IgD-negative memory B cell (primary cell): Measurements from ENCODE around the gene IGFLR1. TPM values are rescaled to one million over a fixed set of nuclear protein-coding genes. Genes with fewer than 3 reads are reported as not detected.
"Not testable (repeated sequence)": the region's sequence is repeated elsewhere in the genome, so short reads cannot be mapped to it uniquely, and the experiment has no call there.

Experiments
- H3K27ac Mint-ChIP-seq, 3 donors: one replicate each; pipeline ENCODE4 v1.8.0; 2020 to 2022; ENCODE audit warnings: mild to moderate bottlenecking in 3 of 3, mixed read lengths in 3 of 3, moderate library complexity in 1 of 3
- H3K27me3 Mint-ChIP-seq: one replicate; pipeline ENCODE4 v1.8.0; 2021; ENCODE audit warnings: mixed read lengths
- H3K36me3 Mint-ChIP-seq: one replicate; pipeline ENCODE4 v1.8.0; 2020; ENCODE audit warnings: mild to moderate bottlenecking, mixed read lengths
- H3K4me1 Mint-ChIP-seq, 3 donors: one replicate each; pipeline ENCODE4 v1.8.0; 2020 to 2022; ENCODE audit warnings: mixed read lengths in 3 of 3, mild to moderate bottlenecking in 1 of 3
- H3K4me3 Mint-ChIP-seq, 4 donors: one replicate each; pipeline ENCODE4 v1.8.0; 2020 to 2022; ENCODE audit warnings: mild to moderate bottlenecking in 4 of 4, mixed read lengths in 4 of 4, moderate library complexity in 3 of 4
- H3K9me3 Mint-ChIP-seq, 3 donors: one replicate each; pipeline ENCODE4 v1.8.0; 2020 to 2021; ENCODE audit warnings: mixed read lengths in 3 of 3, mild to moderate bottlenecking in 1 of 3
- polyA plus RNA-seq: library from polyadenylated mRNA; unstranded; fragments of 300-500 nt; fragmentation: Illumina TruSeq; gene quantifications from one replicate; pipeline ENCODE4 v1.2.3, GENCODE V29; 2021

IGFLR1 gene
- polyA plus RNA-seq, 1 donor from 2014 or later: 140 TPM

DNA sequence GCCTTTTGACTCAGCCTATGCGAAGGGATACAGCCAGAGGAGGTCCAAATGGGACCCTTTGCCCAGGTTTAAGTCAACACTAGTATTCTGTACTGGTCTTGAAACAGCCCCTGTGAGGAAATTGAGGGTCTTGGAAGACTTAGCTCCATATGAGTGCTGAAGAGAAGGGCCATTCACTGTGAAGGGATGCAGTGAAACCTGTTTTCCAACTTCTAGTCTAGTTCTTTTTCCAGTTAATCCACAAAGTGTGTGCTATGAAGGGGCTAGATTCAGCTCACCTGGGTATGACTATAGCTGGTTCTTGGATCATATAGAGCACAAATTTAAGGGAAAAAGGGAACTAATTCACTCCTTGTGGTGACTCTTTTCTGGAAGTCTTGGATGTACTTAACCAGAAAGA is 33.9 kb downstream of the IGFLR1 start:
- H3K4me1 Mint-ChIP-seq: peaks cover 18 to 26% (median 24%) of the 10 kb centered on the region in 3 donors
- no peaks in the 10 kb centered on the region for H3K36me3 Mint-ChIP-seq
- no peak overlapping the region for H3K4me3 Mint-ChIP-seq

DNA sequence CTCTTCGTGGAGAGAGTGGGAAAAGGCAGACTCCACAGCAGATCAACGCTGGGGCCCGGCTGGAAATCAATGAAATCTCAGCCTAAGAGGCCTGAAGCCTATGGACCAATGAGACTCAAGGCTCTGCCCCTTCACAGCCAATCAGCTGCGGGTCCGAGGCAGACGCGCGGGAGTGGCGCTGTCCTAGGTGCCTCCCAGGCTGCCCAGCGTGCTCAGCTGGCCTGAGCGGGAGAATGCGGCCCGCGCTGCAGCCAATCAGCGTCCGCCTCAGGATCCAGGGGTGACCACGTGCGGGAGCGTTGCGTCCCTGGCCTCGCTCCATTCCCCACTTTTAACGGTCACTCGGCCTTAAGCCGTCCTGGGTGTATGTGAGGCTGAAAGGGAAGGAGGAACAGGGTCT is 38.0 kb downstream of the IGFLR1 start, which contains the start of gene ZBTB32:
TSS of gene ZBTB32 (plus strand) at position 341 of the 400 bp plus-strand sequence. CDS start 10,069 bp downstream, outside the sequence.
- H3K4me3 Mint-ChIP-seq: peak within 1 kb of the TSS in 2 of 4 donors; percentile 55 to 64
- H3K27me3 Mint-ChIP-seq: no peaks in the 10 kb centered on the region
- H3K36me3 Mint-ChIP-seq: no peaks in the 10 kb centered on the region
- peak within 1 kb of the TSS in 1 of 3 donors; percentile 57 for H3K27ac Mint-ChIP-seq
- H3K9me3 Mint-ChIP-seq: no peaks in the 10 kb centered on the region
- H3K4me1 Mint-ChIP-seq: peaks cover 4 to 6% (median 5%) of the 10 kb centered on the region in 3 donors

More for the DNA sequence above, 33.9 kb downstream of the IGFLR1 start:
- Mint-ChIP-seq H3K27me3 (no peaks in the 10 kb centered on the region), H3K27ac (no peak overlapping the region), H3K9me3 (no peaks in the 10 kb centered on the region)

DNA sequence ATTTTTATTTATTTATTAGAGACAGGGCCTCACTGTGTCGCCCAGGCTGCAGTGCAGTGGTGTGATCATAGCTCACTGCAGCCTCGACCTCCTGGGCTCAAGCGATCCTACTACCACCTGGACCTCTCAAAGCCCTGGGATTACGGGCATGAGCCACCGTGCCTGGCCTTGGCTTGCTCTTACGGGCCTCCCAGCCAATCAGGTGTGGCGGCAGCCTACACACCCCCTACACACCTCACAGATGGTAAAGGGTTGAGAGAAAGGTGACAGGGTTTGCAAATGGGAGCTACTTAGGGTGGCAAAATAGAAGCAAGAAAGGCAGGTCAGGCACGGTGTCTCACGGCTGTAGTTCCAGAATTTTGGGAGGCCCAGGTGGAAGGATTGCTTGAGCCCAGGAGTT is 38.9 kb downstream of the IGFLR1 start:
- Mint-ChIP-seq H3K9me3 (no peaks in the 10 kb centered on the region), H3K4me1 (peaks cover 4 to 6% (median 5%) of the 10 kb centered on the region in 3 donors), H3K27me3 (no peaks in the 10 kb centered on the region), H3K36me3 (no peaks in the 10 kb centered on the region), H3K4me3 (peak overlapping the region in 3 of 4 donors; percentile 90 to 99 (median 93)), H3K27ac (peak overlapping the region in 1 of 3 donors; percentile 57)

DNA sequence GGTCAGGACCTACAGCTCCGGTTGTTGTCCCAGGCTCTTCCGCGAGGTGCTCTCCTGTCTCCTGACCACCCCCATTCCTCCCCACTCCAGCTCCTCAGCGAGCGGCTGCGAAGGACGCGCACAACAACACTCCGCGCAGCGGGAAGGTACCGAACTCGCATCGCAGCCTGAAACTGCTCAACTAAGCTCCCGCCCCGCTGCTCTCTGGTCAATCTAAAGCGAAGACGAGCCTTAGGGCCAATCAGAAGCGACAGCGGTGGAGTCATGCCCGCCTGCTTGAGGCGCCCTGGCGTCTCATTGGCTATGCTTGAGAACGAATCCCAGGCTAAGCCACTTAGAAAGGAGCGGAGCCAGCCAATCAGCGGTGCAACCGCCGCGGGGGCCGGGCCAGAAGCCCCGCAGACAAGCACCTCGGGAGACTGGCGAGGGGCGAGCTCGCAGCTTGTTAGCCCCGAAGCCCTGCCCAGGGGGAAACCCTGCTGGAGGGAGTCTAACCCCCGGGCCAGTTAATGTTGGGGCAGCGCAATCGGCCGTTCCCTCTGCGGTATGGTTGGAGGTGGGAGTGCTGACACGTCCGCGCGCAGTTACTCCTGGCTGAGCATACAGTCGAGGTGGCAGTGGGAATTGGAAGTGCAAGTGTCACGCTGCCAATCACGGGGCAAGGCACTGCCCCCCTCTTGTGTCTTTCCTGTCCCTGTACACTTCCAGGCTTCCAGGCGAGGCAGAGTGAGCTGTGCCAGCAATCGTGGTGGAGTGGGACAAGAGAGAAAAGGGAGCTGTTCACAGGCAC is 39.8 kb downstream of the IGFLR1 start:
- no peaks in the 10 kb centered on the region for H3K9me3 Mint-ChIP-seq
- no peaks in the 10 kb centered on the region for H3K36me3 Mint-ChIP-seq
- H3K4me1 Mint-ChIP-seq: peaks cover 4 to 6% (median 5%) of the 10 kb centered on the region in 3 donors
- peak overlapping the region; percentile 90 to 99 (median 96) for H3K4me3 Mint-ChIP-seq
- no peaks in the 10 kb centered on the region for H3K27me3 Mint-ChIP-seq
- H3K27ac Mint-ChIP-seq: peak overlapping the region; percentile 57 to 92 (median 69)

DNA sequence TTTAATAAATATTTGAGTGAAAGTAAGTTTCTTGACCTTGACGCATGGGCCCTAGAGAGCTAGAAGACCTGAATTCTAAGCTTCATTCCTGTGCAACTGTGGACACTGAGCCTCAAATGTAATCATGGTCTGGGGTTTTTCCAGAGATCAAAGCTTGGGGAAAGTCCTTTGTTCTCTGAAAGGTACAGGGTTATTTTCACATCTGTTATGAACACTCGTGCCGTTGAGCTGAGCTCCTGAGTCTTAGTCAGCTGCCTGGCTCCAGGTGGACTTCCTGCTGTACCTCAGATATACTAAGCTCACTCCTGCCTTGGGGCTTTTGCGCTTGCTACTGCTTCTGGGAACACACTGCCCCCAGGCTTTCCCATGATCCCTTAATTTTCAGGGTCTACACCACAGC is 45.4 kb downstream of the IGFLR1 start:
- H3K27ac Mint-ChIP-seq: no peak overlapping the region
- no peak overlapping the region for H3K4me3 Mint-ChIP-seq
- no peaks in the 10 kb centered on the region for H3K9me3 Mint-ChIP-seq
- H3K4me1 Mint-ChIP-seq: peaks cover 0 to 2% (median 0%) of the 10 kb centered on the region in 3 donors
- no peaks in the 10 kb centered on the region for H3K27me3 Mint-ChIP-seq
- H3K36me3 Mint-ChIP-seq: no peaks in the 10 kb centered on the region

DNA sequence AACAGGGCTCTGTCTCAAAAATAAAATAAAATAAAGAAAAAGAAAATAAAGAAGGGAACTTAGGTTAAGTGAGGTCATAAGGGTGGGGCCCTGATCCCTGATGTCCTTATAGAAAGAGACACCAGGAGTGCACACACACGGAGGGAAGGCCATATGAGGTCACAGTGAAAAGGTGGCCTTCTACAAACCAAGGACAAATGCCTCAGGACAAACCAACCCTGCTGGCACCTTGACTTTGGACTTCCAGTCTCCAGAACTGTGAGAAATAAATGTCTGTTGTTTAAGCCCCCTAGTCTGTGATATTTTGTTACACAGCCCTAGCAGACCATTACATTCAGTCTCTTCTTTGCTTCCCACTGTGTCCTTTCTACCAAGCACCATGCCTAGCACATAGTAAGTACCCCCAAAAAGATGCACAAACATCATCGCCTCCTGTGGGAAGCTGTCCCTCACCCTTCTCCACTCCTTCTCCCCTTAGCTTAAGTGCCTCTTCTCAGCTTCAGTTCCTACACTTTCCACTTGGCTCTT is 46.3 kb downstream of the IGFLR1 start:
- no peak overlapping the region for H3K4me3 Mint-ChIP-seq

DNA sequence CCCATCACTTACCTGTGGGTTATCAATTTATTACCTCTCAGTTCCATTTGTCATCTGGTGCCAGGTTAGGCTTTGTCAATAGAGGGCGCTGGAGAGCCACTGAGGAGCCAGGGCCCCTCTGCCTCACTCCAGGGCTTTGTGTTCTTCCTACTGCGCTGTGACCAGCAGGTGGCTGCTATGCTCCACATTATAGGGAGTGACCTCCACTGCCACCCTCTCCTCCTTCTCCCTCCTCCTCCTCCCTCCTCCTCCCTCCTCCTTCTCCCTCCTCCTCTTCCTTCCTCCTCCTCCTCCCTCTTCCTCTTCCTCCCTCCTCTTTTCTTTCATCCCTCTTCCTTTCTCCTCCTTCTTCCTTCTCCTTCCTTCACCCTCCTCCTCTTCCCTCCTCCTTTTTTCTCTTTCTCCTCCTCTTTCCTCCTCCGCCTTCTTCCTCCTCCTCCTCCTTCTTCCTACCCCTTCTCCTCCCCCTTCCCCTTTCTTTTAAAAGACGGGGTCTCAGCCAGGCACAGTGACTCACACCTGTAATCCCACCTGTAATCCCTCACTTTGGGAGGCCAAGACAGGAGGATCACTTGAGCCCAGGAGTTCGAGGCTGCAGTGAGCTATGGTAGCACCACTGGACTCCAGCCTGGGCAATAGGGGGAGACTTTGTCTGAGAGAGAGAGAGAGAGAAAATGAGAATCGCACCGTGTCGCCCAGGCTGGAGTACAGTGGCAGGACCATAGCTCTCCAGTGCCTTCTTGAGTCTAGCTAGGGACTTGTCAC is 48.2 kb downstream of the IGFLR1 start:
- Mint-ChIP-seq H3K27me3 (no peaks in the 10 kb centered on the region), H3K9me3 (no peaks in the 10 kb centered on the region), H3K4me3 (no peak overlapping the region), H3K27ac (no peak overlapping the region), H3K4me1 (peaks cover 0 to 2% (median 0%) of the 10 kb centered on the region in 3 donors), H3K36me3 (no peaks in the 10 kb centered on the region)

More for the DNA sequence above, 46.3 kb downstream of the IGFLR1 start:
- Mint-ChIP-seq H3K9me3 (no peaks in the 10 kb centered on the region), H3K36me3 (no peaks in the 10 kb centered on the region), H3K27ac (no peak overlapping the region), H3K4me1 (peaks cover 0 to 2% (median 0%) of the 10 kb centered on the region in 3 donors), H3K27me3 (no peaks in the 10 kb centered on the region)

DNA sequence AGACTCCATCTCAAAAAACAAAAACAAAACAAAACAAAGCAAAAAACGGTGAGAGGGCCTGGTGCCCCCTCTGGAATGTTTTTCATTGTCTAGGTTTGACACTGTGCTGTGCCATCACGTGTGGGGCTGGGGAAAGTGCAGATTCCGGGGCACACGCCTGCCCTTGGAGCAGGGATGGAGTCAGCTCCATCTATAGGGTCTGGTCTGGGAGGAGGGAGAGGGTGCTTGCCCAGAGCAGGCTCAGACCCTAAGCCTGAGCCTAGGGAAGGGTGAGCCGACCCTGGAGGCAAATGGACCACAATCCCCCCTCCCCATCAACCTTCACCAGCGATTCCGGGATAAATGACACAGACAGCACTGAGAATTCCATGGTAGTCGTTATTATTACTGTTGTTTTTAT is 48.8 kb downstream of the IGFLR1 start:
- peaks cover 0 to 2% (median 0%) of the 10 kb centered on the region in 3 donors for H3K4me1 Mint-ChIP-seq
- H3K9me3 Mint-ChIP-seq: no peaks in the 10 kb centered on the region
- no peak overlapping the region for H3K27ac Mint-ChIP-seq
- H3K4me3 Mint-ChIP-seq: no peak overlapping the region
- H3K36me3 Mint-ChIP-seq: no peaks in the 10 kb centered on the region
- H3K27me3 Mint-ChIP-seq: no peaks in the 10 kb centered on the region

DNA sequence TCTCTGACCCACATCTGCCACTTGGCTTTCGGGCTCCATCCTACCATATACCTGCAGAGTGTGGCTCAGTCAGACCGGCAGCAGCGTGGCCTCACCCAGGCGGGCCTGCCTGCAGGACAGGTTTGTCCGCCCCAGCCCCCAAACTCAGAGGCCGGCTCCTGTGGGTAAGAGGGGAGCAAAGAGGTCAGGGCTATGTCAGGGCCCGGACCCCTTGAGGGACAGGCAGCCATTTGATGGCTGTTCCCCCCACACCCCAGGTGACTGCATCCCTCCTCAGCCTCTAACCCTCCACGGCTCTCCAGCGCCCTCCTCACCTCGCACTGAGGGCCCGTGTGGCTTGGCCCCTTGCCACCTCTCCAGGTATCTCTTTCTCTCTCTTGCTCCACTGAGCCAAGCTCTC is 50.2 kb downstream of the IGFLR1 start:
- no peaks in the 10 kb centered on the region for H3K36me3 Mint-ChIP-seq
- H3K27ac Mint-ChIP-seq: no peak overlapping the region
- no peak overlapping the region for H3K4me3 Mint-ChIP-seq
- H3K27me3 Mint-ChIP-seq: no peaks in the 10 kb centered on the region
- peaks cover 0 to 2% (median 0%) of the 10 kb centered on the region in 3 donors for H3K4me1 Mint-ChIP-seq
- no peaks in the 10 kb centered on the region for H3K9me3 Mint-ChIP-seq

DNA sequence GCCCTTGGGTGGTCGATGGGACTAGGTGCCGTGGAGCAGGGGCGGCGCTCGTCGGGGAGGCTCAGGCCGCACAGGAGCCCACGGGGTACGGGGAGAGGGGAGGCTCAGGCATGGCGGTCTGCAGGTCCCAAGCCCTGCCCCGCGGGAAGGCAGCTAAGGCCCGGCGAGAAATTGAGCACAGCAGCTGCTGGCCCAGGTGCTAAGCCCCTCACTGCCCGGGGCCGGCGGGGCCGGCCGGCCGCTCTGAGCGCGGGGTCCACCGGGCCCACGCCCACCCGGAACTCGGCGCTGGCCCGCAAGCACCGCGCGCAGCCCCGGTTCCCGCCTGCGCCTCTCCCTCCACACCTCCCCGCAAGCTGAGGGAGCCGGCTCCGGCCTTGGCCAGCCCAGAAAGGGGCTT is 51.1 kb downstream of the IGFLR1 start:
- H3K4me1 Mint-ChIP-seq, H3K4me3 Mint-ChIP-seq, H3K27me3 Mint-ChIP-seq, H3K36me3 Mint-ChIP-seq, H3K9me3 Mint-ChIP-seq, H3K27ac Mint-ChIP-seq: not testable (repeated sequence)

DNA sequence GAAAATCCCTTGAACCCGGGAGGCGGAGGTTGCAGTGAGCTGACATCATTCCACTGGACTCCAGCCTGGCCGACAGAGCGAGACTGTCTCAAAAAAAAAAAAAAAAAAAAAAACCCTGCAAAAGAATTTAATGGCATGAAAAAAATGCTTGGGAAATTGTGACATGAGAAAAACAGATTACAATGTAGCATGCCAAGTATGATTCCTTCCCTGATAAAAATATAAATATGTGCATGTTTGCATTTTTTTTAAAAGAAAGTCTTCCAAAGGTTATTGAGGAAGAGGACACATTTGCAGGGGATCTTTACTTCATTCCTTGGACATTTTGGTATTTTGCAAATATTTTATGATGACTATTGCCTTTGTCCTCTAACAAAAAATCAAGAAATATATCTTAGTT is 52.4 kb downstream of the IGFLR1 start:
- Mint-ChIP-seq H3K27ac (no peak overlapping the region), H3K9me3 (no peaks in the 10 kb centered on the region), H3K4me3 (no peak overlapping the region), H3K4me1 (peaks cover 0 to 2% (median 0%) of the 10 kb centered on the region in 3 donors), H3K36me3 (no peaks in the 10 kb centered on the region), H3K27me3 (no peaks in the 10 kb centered on the region)

Other genes starting within 250 kb of the IGFLR1 start
- gene DMKN, start 228.8 kb downstream of the IGFLR1 start, polyA plus RNA-seq: 1.1 TPM
- not detected for gene SBSN, start 214.1 kb downstream of the IGFLR1 start, polyA plus RNA-seq
- not detected for gene GAPDHS, start 209.0 kb downstream of the IGFLR1 start, polyA plus RNA-seq
- gene TMEM147, start 196.8 kb downstream of the IGFLR1 start, polyA plus RNA-seq: 146 TPM
- gene ATP4A, start 178.8 kb downstream of the IGFLR1 start, polyA plus RNA-seq: not detected
- gene PMIS2, start 156.3 kb downstream of the IGFLR1 start, polyA plus RNA-seq: not detected
- gene HAUS5, start 129.7 kb downstream of the IGFLR1 start, polyA plus RNA-seq: 11.4 TPM
- gene RBM42, start 113.4 kb downstream of the IGFLR1 start, polyA plus RNA-seq: 76.5 TPM
- gene ETV2, start 100.7 kb downstream of the IGFLR1 start, polyA plus RNA-seq: 0.50 TPM
- 814 TPM for gene COX6B1, start 94.1 kb downstream of the IGFLR1 start, polyA plus RNA-seq
- gene UPK1A, start 75.9 kb downstream of the IGFLR1 start, polyA plus RNA-seq: not detected
- gene ZBTB32, start 37.9 kb downstream of the IGFLR1 start, polyA plus RNA-seq: 31.6 TPM
- gene KMT2B, start 24.4 kb downstream of the IGFLR1 start, polyA plus RNA-seq: 2.7 TPM
- gene U2AF1L4, start 3.0 kb upstream of the IGFLR1 start, polyA plus RNA-seq: 74.8 TPM
- 85.0 TPM for gene PSENEN, start 3.2 kb upstream of the IGFLR1 start, polyA plus RNA-seq
- gene LIN37, start 6.1 kb upstream of the IGFLR1 start, polyA plus RNA-seq: 8.2 TPM
- gene HSPB6, start 14.6 kb upstream of the IGFLR1 start, polyA plus RNA-seq: not detected
- gene PROSER3, start 15.7 kb upstream of the IGFLR1 start, polyA plus RNA-seq: 7.3 TPM
- gene ARHGAP33, start 33.1 kb upstream of the IGFLR1 start, polyA plus RNA-seq: not detected
- not detected for gene PRODH2, start 70.4 kb upstream of the IGFLR1 start, polyA plus RNA-seq
- not detected for gene NPHS1, start 110.1 kb upstream of the IGFLR1 start, polyA plus RNA-seq
- not detected for gene KIRREL2, start 114.5 kb upstream of the IGFLR1 start, polyA plus RNA-seq
- gene APLP1, start 126.1 kb upstream of the IGFLR1 start, polyA plus RNA-seq: not detected
- 28.6 TPM for gene NFKBID, start 158.1 kb upstream of the IGFLR1 start, polyA plus RNA-seq
- 118 TPM for gene HCST, start 160.1 kb upstream of the IGFLR1 start, polyA plus RNA-seq
- gene TYROBP, start 165.8 kb upstream of the IGFLR1 start, polyA plus RNA-seq: 13.7 TPM
- gene LRFN3, start 193.9 kb upstream of the IGFLR1 start, polyA plus RNA-seq: 0.15 TPM